ENCODE data around the gene C19orf38. TPM values are rescaled to one million over a fixed set of nuclear protein-coding genes. Genes with fewer than 3 reads are reported as not detected.
A peak's percentile ranks its signal among the peaks of the same experiment; 100 is the strongest.

The C19orf38 gene
- total and polyA plus RNA-seq, 9 of the 15 experiments (the other 6 are each of a cell fraction or from before 2014, with no cell fraction given): 0.14 to 0.18 TPM; not detected in 7

DNA sequence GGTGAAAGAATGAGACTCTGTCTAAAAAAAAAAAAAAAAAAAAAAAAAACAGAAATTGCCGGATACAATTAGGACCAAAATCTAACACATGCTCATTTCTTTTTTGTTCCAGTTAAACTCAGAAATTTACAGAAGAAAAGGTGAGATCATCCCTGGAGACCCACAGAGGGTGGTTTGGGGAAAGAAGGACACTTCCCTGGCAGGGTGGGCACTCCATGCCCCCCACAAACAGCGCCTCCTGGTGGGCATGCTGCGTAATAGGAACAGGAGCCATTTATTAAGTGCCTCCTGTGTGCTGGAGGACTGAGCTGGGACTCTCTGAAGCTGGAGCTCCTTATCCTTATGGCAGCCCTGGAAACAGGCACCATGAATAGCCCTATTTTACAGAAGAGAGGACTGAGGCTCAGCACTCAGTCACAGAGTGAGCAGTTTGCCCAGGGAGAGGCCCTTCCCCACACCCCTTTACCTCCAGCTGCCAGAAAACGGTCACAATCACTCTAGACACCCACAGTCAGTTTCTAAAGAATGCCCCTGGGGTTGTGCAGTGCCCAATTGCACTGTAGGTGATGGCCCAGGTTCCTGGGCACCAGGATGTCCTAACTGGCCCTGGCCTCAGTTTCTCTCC is 10.1 kb downstream of the C19orf38 start (continued):
- TF ChIP-seq SMC3 (conservative IDR thresholded peaks at IDR 0.05; ENCODE audit: insufficient read depth, low read depth, low read length) (peak; percentile 57), SUPT5H (IDR thresholded peaks at IDR 0.05) (no peak), IRF2 (CRISPR knock-in tag; IDR thresholded peaks at IDR 0.05) (no peak), CREM (IDR thresholded peaks at IDR 0.05; ENCODE audit: low read depth) (peak; percentile 54; the same call in 1 of the 2 replicates), FOXM1 (IDR thresholded peaks at IDR 0.05; ENCODE audit: low read depth) (no peak), FOXM1 (CRISPR knock-in tag; IDR thresholded peaks at IDR 0.05; ENCODE audit: low read depth) (no peak), KHSRP (IDR thresholded peaks at IDR 0.05) (no peak), SIN3B (IDR thresholded peaks at IDR 0.05; ENCODE audit: low read depth) (no peak), KLF13 (tag; IDR thresholded peaks at IDR 0.05; ENCODE audit: borderline replicate concordance, low read depth) (no peak), SIRT6 (IDR thresholded peaks at IDR 0.05; ENCODE audit: low read depth, low read length) (no peak), SREBF1 (IDR thresholded peaks at IDR 0.05; ENCODE audit: borderline replicate concordance, low read depth, low read length) (no peak), ZNF253 (CRISPR knock-in tag; conservative IDR thresholded peaks at IDR 0.05) (no peak), POLR2AphosphoS5 (IDR thresholded peaks at IDR 0.05; ENCODE audit: control insufficient read depth, insufficient read depth, low read depth, low read length) (no peak), PCBP1 (IDR thresholded peaks at IDR 0.05; ENCODE audit: low read depth, low read length, poor library complexity, severe bottlenecking) (no peak), PHTF2 (CRISPR knock-in tag; IDR thresholded peaks at IDR 0.05) (no peak), BCOR (IDR thresholded peaks at IDR 0.05) (no peak), ZFP30 (CRISPR knock-in tag; IDR thresholded peaks at IDR 0.05; ENCODE audit: borderline replicate concordance) (no peak)
- TF ChIP-seq, protein P1, sequence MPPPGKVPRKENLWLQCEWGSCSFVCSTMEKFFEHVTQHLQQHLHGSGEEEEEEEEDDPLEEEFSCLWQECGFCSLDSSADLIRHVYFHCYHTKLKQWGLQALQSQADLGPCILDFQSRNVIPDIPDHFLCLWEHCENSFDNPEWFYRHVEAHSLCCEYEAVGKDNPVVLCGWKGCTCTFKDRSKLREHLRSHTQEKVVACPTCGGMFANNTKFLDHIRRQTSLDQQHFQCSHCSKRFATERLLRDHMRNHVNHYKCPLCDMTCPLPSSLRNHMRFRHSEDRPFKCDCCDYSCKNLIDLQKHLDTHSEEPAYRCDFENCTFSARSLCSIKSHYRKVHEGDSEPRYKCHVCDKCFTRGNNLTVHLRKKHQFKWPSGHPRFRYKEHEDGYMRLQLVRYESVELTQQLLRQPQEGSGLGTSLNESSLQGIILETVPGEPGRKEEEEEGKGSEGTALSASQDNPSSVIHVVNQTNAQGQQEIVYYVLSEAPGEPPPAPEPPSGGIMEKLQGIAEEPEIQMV (tag; conservative IDR thresholded peaks at IDR 0.05; ENCODE audit: low read depth): no peak
- TF ChIP-seq, protein P2, sequence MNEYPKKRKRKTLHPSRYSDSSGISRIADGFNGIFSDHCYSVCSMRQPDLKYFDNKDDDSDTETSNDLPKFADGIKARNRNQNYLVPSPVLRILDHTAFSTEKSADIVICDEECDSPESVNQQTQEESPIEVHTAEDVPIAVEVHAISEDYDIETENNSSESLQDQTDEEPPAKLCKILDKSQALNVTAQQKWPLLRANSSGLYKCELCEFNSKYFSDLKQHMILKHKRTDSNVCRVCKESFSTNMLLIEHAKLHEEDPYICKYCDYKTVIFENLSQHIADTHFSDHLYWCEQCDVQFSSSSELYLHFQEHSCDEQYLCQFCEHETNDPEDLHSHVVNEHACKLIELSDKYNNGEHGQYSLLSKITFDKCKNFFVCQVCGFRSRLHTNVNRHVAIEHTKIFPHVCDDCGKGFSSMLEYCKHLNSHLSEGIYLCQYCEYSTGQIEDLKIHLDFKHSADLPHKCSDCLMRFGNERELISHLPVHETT (CRISPR knock-in tag; conservative IDR thresholded peaks at IDR 0.05 in 1 of 2, IDR thresholded peaks at IDR 0.05 in 1 of 2): no peak
- TF ChIP-seq, protein P3, sequence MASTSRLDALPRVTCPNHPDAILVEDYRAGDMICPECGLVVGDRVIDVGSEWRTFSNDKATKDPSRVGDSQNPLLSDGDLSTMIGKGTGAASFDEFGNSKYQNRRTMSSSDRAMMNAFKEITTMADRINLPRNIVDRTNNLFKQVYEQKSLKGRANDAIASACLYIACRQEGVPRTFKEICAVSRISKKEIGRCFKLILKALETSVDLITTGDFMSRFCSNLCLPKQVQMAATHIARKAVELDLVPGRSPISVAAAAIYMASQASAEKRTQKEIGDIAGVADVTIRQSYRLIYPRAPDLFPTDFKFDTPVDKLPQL (IDR thresholded peaks at IDR 0.05; ENCODE audit: extremely low read depth, insufficient read length): no peak
- TF ChIP-seq, protein P4, sequence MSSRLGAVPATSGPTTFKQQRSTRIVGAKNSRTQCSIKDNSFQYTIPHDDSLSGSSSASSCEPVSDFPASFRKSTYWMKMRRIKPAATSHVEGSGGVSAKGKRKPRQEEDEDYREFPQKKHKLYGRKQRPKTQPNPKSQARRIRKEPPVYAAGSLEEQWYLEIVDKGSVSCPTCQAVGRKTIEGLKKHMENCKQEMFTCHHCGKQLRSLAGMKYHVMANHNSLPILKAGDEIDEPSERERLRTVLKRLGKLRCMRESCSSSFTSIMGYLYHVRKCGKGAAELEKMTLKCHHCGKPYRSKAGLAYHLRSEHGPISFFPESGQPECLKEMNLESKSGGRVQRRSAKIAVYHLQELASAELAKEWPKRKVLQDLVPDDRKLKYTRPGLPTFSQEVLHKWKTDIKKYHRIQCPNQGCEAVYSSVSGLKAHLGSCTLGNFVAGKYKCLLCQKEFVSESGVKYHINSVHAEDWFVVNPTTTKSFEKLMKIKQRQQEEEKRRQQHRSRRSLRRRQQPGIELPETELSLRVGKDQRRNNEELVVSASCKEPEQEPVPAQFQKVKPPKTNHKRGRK (tag; IDR thresholded peaks at IDR 0.05): peak; percentile 70

Measured in K562 (cell line).